ENCODE results near the gene PKD1L1. TPM values are rescaled to one million over a fixed set of nuclear protein-coding genes. Genes with fewer than 3 reads are reported as not detected.

PKD1L1 gene
- total and polyA plus RNA-seq, 11 donors: 1.1 to 3.7 (median 2.3) TPM

GRCh38 chr7:47809387-47809786 lies 138.9 kb downstream of the PKD1L1 start:
- ATAC-seq (no peak), DNase-seq (no peak)
- H3K27me3 ChIP-seq: no peaks in the 10 kb centered on the region
- H3K36me3 ChIP-seq: peaks cover 0 to 8% (median 0%) of the 10 kb centered on the region in 9 donors
- H3K27ac ChIP-seq: no peak overlapping the region
- H3K4me1 ChIP-seq: peaks cover 0 to 58% (median 12%) of the 10 kb centered on the region in 12 donors
- no peaks in the 10 kb centered on the region for H3K9me3 ChIP-seq
- TF ChIP-seq, protein P1, sequence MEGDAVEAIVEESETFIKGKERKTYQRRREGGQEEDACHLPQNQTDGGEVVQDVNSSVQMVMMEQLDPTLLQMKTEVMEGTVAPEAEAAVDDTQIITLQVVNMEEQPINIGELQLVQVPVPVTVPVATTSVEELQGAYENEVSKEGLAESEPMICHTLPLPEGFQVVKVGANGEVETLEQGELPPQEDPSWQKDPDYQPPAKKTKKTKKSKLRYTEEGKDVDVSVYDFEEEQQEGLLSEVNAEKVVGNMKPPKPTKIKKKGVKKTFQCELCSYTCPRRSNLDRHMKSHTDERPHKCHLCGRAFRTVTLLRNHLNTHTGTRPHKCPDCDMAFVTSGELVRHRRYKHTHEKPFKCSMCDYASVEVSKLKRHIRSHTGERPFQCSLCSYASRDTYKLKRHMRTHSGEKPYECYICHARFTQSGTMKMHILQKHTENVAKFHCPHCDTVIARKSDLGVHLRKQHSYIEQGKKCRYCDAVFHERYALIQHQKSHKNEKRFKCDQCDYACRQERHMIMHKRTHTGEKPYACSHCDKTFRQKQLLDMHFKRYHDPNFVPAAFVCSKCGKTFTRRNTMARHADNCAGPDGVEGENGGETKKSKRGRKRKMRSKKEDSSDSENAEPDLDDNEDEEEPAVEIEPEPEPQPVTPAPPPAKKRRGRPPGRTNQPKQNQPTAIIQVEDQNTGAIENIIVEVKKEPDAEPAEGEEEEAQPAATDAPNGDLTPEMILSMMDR (IDR thresholded peaks at IDR 0.05): no peak
- TF ChIP-seq POLR2A (IDR thresholded peaks at IDR 0.05): no peak
- H3K4me3 ChIP-seq: no peak overlapping the region
- intact Hi-C loops (cut with DNase I): no loop called here
- 93 to 96% (median 96%) methylated on average over 3 of the region's 3 CpGs for WGBS, 4 donors

DNA sequence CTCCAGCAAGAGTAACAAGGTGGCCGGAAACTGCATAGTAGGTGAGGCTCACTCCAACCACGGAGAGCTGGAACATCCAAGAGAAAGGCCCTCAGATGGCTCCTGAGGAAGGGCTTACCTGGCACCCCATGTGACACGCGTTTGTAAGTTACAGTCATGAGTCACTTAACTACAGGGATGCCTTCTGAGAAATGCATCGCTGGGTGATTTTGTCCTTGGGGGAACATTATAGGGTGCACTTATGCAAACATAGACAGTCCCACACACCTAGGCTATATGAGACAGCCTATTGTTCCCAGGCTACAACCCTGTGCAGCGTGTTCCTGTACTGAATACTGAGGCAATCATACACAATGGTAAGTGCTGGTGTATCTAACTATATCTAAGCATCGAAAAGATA lies 139.9 kb downstream of the PKD1L1 start:
- TF ChIP-seq, protein P1 (IDR thresholded peaks at IDR 0.05): no peak
- no peak for TF ChIP-seq POLR2A (IDR thresholded peaks at IDR 0.05)
- no peak for DNase-seq
- H3K9me3 ChIP-seq: no peaks in the 10 kb centered on the region
- H3K27me3 ChIP-seq: no peaks in the 10 kb centered on the region
- H3K4me1 ChIP-seq: peaks cover 0 to 47% (median 6%) of the 10 kb centered on the region in 12 donors
- intact Hi-C loops (cut with DNase I): no loop called here
- no peak overlapping the region for H3K27ac ChIP-seq
- ATAC-seq: no peak
- WGBS, 4 donors: 90 to 98% (median 96%) methylated on average over 7 of the region's 7 CpGs
- no peak overlapping the region for H3K4me3 ChIP-seq
- peaks cover 0 to 8% (median 0%) of the 10 kb centered on the region in 9 donors for H3K36me3 ChIP-seq

DNA sequence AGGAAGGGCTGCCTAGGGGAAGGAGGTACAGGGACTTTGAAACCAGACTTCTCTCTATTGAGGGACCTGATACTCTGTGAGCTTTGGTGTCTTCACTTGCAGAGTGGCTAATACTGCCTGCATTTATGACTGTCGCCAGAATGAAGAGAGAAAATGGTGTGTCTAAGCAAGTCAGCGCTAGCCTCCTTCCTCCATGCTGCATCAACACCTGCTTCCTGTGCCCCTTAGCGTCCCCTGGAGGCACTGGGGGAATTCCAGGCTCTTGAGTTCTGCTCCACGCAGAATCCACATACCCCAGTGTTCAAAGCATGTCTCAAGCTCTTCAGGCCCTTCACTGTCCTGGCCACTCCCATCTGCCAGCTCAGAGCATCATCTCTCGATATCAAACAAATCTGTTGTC lies 140.5 kb downstream of the PKD1L1 start:
- H3K27ac ChIP-seq: peak overlapping the region in 1 of 12 donors; percentile 73
- no peak overlapping the region for H3K4me3 ChIP-seq

DNA sequence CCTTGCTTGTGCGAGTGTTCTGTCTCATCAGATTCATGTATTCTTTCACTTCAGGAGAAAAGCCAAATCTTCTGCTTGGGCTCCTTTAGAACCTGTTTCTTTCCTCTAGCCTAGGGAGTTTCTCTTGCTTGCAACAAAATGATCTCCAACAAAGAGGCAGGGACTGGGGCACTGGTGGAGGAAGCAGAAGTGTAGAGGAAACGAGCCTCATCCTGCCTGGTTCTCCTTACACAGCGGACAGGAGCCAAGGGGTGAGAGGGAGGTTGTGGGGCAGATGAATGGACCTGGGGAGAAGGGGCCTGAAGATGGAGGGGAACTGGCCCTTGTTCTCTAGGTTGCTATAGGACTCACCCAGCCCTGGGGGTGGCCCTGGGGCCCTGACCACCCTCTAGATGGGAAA lies 141.1 kb downstream of the PKD1L1 start:
- Histone ChIP-seq H3K27me3 (no peaks in the 10 kb centered on the region), H3K4me1 (peaks cover 0 to 36% (median 5%) of the 10 kb centered on the region in 12 donors), H3K4me3 (no peak overlapping the region), H3K36me3 (peaks cover 0 to 8% (median 0%) of the 10 kb centered on the region in 9 donors), H3K27ac (peak overlapping the region in 2 of 12 donors; percentile 21 to 73), H3K9me3 (no peaks in the 10 kb centered on the region)
- WGBS, 4 donors: 59 to 72% (median 61%) methylated on average over 3 of the region's 3 CpGs
- intact Hi-C loops (cut with DNase I): no loop called here
- no peak for DNase-seq
- TF ChIP-seq, protein P1 (IDR thresholded peaks at IDR 0.05): no peak
- no peak for TF ChIP-seq POLR2A (IDR thresholded peaks at IDR 0.05)
- peak in 3 of 4 donors; percentile 38 to 62 (median 41) for ATAC-seq

More for the DNA sequence above, 140.5 kb downstream of the PKD1L1 start:
- no peaks in the 10 kb centered on the region for H3K9me3 ChIP-seq
- WGBS, 4 donors: 71 to 80% (median 76%) methylated on average over 5 of the region's 5 CpGs
- no peaks in the 10 kb centered on the region for H3K27me3 ChIP-seq
- intact Hi-C loops (cut with DNase I): no loop called here
- H3K4me1 ChIP-seq: peaks cover 0 to 42% (median 5%) of the 10 kb centered on the region in 12 donors
- no peak for ATAC-seq
- peaks cover 0 to 8% (median 0%) of the 10 kb centered on the region in 9 donors for H3K36me3 ChIP-seq
- DNase-seq: no peak
- TF ChIP-seq, protein P1 (IDR thresholded peaks at IDR 0.05): no peak
- TF ChIP-seq POLR2A (IDR thresholded peaks at IDR 0.05): no peak

Data from heart left ventricle (tissue), 16 donors.